ENCODE data around the gene PTPRH. TPM values are rescaled to one million over a fixed set of nuclear protein-coding genes. Genes with fewer than 3 reads are reported as not detected.

Gene PTPRH
- total RNA-seq, 4 donors from 2014 or later, result 0.57 to 2.0 (median 1.3) TPM

DNA sequence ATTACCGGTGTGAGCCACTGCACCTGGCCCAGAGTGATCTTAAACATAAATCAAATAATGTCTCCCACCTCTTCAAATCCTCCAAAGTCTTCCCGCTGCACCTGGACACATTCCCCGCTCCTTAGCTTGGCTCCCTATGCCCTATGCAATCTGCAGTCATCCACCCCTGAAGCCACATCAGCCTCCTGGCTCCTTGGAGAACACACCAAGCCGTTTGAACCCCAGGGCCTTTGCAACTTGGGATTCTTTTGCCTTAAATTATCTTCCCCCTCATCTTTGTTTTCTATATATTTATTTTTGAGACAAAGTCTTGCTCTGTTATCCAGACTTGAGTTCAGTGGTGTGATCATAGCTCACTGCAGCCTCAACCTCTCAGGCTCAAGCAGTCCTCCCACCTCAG lies 40.2 kb downstream of the PTPRH start:
- Histone ChIP-seq H3K27ac (no peak overlapping the region), H3K4me3 (no peak overlapping the region), H3K9me3 (no peaks in the 10 kb centered on the region), H3K36me3 (no peaks in the 10 kb centered on the region), H3K27me3 (peaks cover 3 to 99% (median 12%) of the 10 kb centered on the region in 4 donors), H3K4me1 (peaks cover 6 to 36% (median 21%) of the 10 kb centered on the region in 3 donors)
- 62 to 64% methylated on average over 4 of the region's 4 CpGs for WGBS, 2 donors
- DNase-seq, result no peak
- intact Hi-C loops (cut with DNase I), result no loop called here
- TF ChIP-seq POLR2A (IDR thresholded peaks at IDR 0.05), result no peak

DNA sequence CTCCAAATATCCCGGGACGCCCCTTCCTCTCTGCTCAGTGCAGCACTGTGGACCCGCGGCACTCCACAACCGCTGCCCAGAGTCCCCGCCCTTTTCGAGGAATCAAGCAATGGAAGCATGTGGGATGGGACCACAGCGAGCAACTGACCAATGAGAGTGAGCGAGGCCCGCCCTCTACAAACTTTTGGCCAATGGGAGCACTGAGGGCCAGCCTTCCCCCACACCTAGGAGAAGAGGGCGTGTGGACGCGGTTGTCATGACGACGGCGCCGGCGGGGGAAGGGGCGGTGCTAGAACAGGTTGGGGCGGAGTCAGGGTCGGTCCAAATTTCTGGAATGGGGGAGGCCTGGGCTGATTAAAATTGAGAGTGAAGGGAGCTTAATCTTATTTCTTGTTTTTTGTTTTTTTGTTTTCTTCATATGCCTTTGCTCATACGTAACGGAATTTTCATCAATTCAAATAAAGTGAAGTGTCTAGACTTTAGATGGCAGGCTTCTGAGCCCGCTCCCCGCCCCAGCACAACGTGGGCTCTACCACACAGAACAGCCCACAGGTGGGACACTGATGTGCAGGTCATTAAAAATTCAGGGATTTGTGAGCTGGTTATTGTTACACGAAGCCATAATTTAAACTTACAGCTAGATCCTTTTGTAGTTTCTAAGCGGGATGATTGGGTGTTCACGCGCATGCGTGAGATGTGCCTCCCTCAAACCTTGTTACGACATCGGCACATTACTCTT lies 42.6 kb downstream of the PTPRH start, which contains the start of gene DNAAF3:
DNAAF3 (minus strand) TSS at position 84 of the 739 bp plus-strand sequence. CDS start 200 bp downstream, outside the sequence.
- peak; percentile 65 for DNase-seq
- Histone ChIP-seq H3K27ac (peak within 1 kb of the TSS in 3 of 4 donors; percentile 34 to 68 (median 66)), H3K4me1 (peaks cover 0 to 23% (median 13%) of the 10 kb centered on the region in 3 donors), H3K27me3 (peaks cover 2 to 99% (median 6%) of the 10 kb centered on the region in 4 donors), H3K9me3 (no peaks in the 10 kb centered on the region), H3K4me3 (peak within 1 kb of the TSS; percentile 13 to 69 (median 50)), H3K36me3 (no peaks in the 10 kb centered on the region)
- TF ChIP-seq, protein P1, sequence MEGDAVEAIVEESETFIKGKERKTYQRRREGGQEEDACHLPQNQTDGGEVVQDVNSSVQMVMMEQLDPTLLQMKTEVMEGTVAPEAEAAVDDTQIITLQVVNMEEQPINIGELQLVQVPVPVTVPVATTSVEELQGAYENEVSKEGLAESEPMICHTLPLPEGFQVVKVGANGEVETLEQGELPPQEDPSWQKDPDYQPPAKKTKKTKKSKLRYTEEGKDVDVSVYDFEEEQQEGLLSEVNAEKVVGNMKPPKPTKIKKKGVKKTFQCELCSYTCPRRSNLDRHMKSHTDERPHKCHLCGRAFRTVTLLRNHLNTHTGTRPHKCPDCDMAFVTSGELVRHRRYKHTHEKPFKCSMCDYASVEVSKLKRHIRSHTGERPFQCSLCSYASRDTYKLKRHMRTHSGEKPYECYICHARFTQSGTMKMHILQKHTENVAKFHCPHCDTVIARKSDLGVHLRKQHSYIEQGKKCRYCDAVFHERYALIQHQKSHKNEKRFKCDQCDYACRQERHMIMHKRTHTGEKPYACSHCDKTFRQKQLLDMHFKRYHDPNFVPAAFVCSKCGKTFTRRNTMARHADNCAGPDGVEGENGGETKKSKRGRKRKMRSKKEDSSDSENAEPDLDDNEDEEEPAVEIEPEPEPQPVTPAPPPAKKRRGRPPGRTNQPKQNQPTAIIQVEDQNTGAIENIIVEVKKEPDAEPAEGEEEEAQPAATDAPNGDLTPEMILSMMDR (IDR thresholded peaks at IDR 0.05), result peak in 1 of 6 experiments; percentile 14
- no peak for TF ChIP-seq POLR2A (IDR thresholded peaks at IDR 0.05)
- intact Hi-C loops (cut with DNase I), result no loop called here
- WGBS, 2 donors, result 2 to 5% methylated on average over 23 to 29 of the region's 33 CpGs

GRCh38 chr19:55165952-55166529 lies 43.3 kb downstream of the PTPRH start:
- Histone ChIP-seq H3K9me3 (no peaks in the 10 kb centered on the region), H3K36me3 (no peaks in the 10 kb centered on the region), H3K4me1 (peaks cover 0 to 24% (median 13%) of the 10 kb centered on the region in 3 donors), H3K27me3 (peaks cover 5 to 99% (median 12%) of the 10 kb centered on the region in 4 donors), H3K4me3 (peak overlapping the region; percentile 13 to 69 (median 50)), H3K27ac (peak overlapping the region in 2 of 4 donors; percentile 34 to 44)
- 0% methylated on average over 6 of the region's 34 CpGs for WGBS, 2 donors
- no peak for DNase-seq
- intact Hi-C loops (cut with DNase I), result no loop called here
- no peak for TF ChIP-seq POLR2A (IDR thresholded peaks at IDR 0.05)
- TF ChIP-seq, protein P1 (IDR thresholded peaks at IDR 0.05), result peak in 5 of 6 experiments; percentile 10 to 33 (median 17)

GRCh38 chr19:55161571-55162322 lies 47.6 kb downstream of the PTPRH start:
- no peaks in the 10 kb centered on the region for H3K9me3 ChIP-seq
- H3K4me1 ChIP-seq, result peaks cover 0 to 46% (median 24%) of the 10 kb centered on the region in 3 donors
- no peak for TF ChIP-seq POLR2A (IDR thresholded peaks at IDR 0.05)
- TF ChIP-seq, protein P1 (IDR thresholded peaks at IDR 0.05), result no peak
- WGBS, 2 donors, result 52 to 55% methylated on average over 15 to 25 of the region's 61 CpGs
- intact Hi-C loops (cut with DNase I), result no loop called here
- H3K36me3 ChIP-seq, result no peaks in the 10 kb centered on the region
- peaks cover 5 to 98% (median 14%) of the 10 kb centered on the region in 4 donors for H3K27me3 ChIP-seq
- H3K4me3 ChIP-seq, result no peak overlapping the region
- DNase-seq, result no peak
- no peak overlapping the region for H3K27ac ChIP-seq

GRCh38 chr19:55160986-55161365 lies 48.3 kb downstream of the PTPRH start:
- no peak for DNase-seq
- TF ChIP-seq POLR2A (IDR thresholded peaks at IDR 0.05), result no peak
- TF ChIP-seq, protein P1 (IDR thresholded peaks at IDR 0.05), result no peak
- peaks cover 0 to 46% (median 17%) of the 10 kb centered on the region in 3 donors for H3K4me1 ChIP-seq
- no peaks in the 10 kb centered on the region for H3K9me3 ChIP-seq
- H3K27me3 ChIP-seq, result peaks cover 5 to 98% (median 14%) of the 10 kb centered on the region in 4 donors
- no peak overlapping the region for H3K27ac ChIP-seq
- no CpG with 5 or more reads among the region's 32 CpGs for WGBS, 2 donors
- no peaks in the 10 kb centered on the region for H3K36me3 ChIP-seq
- peak overlapping the region in 1 of 4 donors; percentile 26 for H3K4me3 ChIP-seq
- intact Hi-C loops (cut with DNase I), result no loop called here
